Liver (tissue), 3 donors: ENCODE measurements around the gene COL11A1.

Experiments used
- ATF3 ChIP-seq: IDR thresholded peaks from 2 replicates; pipeline ENCODE4 v1.6.1; 2016; ENCODE audit warnings: antibody characterized with exemption
- CTCF ChIP-seq: fragments of 150-350 bp; IDR thresholded peaks from 2 replicates; pipeline ENCODE4 v1.5.1; 2017; ENCODE audit warnings: improper control_type of control experiment, low read depth, low read length; ENCODE audit not compliant: missing input control
- MAX ChIP-seq: IDR thresholded peaks from 2 replicates; pipeline ENCODE4 v1.6.1; 2016; ENCODE audit warnings: antibody characterized with exemption
- RAD21 ChIP-seq, 2 donors: IDR thresholded peaks; 2 replicates each; pipeline ENCODE4 v1.6.1; 2016; ENCODE audit warnings: antibody characterized with exemption in 2 of 2, mild to moderate bottlenecking in 2 of 2
- REST ChIP-seq: IDR thresholded peaks from 2 replicates; pipeline ENCODE4 v1.6.1; 2016; ENCODE audit warnings: antibody characterized with exemption, mild to moderate bottlenecking
- TAF1 ChIP-seq: conservative IDR thresholded peaks from 2 replicates; pipeline ENCODE4 v1.6.1; 2016; ENCODE audit warnings: antibody characterized with exemption, mild to moderate bottlenecking
- ZBTB33 ChIP-seq: IDR thresholded peaks from 2 replicates; pipeline ENCODE4 v1.6.1; 2016; ENCODE audit warnings: antibody characterized with exemption
- donor health status: healthy.
- donor health status: healthy.

- no peak for TF ChIP-seq REST
- TF ChIP-seq CTCF, result no peak
- TF ChIP-seq MAX, result no peak
- no peak for TF ChIP-seq RAD21 (IDR thresholded peaks at IDR 0.05)
- no peak for TF ChIP-seq TAF1
- TF ChIP-seq ZBTB33, result no peak
- no peak for TF ChIP-seq ATF3
Observed at GRCh38 chr1:102833151-102833550, 275.2 kb downstream of the COL11A1 start.
